Body of pancreas (tissue), 4 donors: Measurements from ENCODE around the gene SLC47A2. TPM values are rescaled to one million over a fixed set of nuclear protein-coding genes. Genes with fewer than 3 reads are reported as not detected.
A peak's percentile ranks its signal among the peaks of the same experiment; 100 is the strongest.

ENCODE experiments used
- ATAC-seq: fragments of 150-250 bp; one replicate; pipeline ENCODE4 v1.9.1; 2016
- DNase-seq, 4 donors: peaks; one replicate each; pipeline ENCODE4 v3.0.0-alpha.2; 2019
- H3K27ac ChIP-seq, 4 donors: fragments of 200-600 bp; sonication (generic); 1 replicate in 3 of 4; 2 replicates in 1 of 4; pipeline versions ENCODE4 v1.5.1 to v1.6.1; 2016 to 2019; ENCODE audit warnings: mild to moderate bottlenecking in 1 of 4, mixed read lengths in 1 of 4, moderate library complexity in 1 of 4
- H3K27me3 ChIP-seq, 2 donors: fragments of 200-600 bp; sonication (generic); one replicate each; pipeline ENCODE4 v1.6.0; 2016; ENCODE audit warnings: mild to moderate bottlenecking in 1 of 2
- H3K36me3 ChIP-seq, 2 donors: fragments of 200-600 bp; sonication (generic); replicated peaks in 1 of 2; 2 replicates each; pipeline ENCODE4 v1.5.1; 2016; ENCODE audit warnings: low read depth in 2 of 2; ENCODE audit not compliant: insufficient read depth in 1 of 2
- H3K4me1 ChIP-seq: fragments of 200-600 bp; sonication (generic); one replicate; pipeline ENCODE4 v1.6.0; 2016
- H3K4me3 ChIP-seq, 2 donors: fragments of 200-600 bp; sonication (generic); 1 replicate in 1 of 2; 2 replicates in 1 of 2; pipeline ENCODE4 v1.5.1; 2016 to 2019
- H3K9me3 ChIP-seq, 3 donors: fragments of 200-600 bp; sonication (generic); 1 replicate in 2 of 3; 2 replicates in 1 of 3; pipeline ENCODE4 v1.5.1; 2016
- POLR2A ChIP-seq, 3 donors: fragments of 450-650 bp; IDR thresholded peaks; one replicate each; pipeline ENCODE4 v1.6.1; 2016; ENCODE audit warnings: antibody characterized with exemption in 3 of 3, mild to moderate bottlenecking in 2 of 3
- WGBS, 2 donors: methylation state at CpG; one replicate each; pipeline ENCODE4 v1.1.5; 2017; 5-methylcytosine and 5-hydroxymethylcytosine counted together
- intact Hi-C: fragments of 100-400 bp; cut with DNase I; formaldehyde crosslinking; loops from one replicate; pipeline ENCODE4 v1.15.1; 2023
- total RNA-seq, 2 donors: library from RNA; depleted of rRNA; stranded (reverse); fragments of >200 nt; gene quantifications; one replicate each; pipeline ENCODE4 v1.1.0, GENCODE V29; 2016
- TF ChIP-seq, protein P1 (sequence below), 7 experiments: fragments of 450-650 bp in 4 of 7; fragments of 200-600 bp in 3 of 7; sonication (generic) in 3 of 7; IDR thresholded peaks; one replicate each; pipeline ENCODE4 v1.5.1; 2016 to 2019; ENCODE audit warnings: antibody characterized with exemption in 7 of 7

Gene SLC47A2
- total RNA-seq, 2 donors from 2014 or later: 0.26 TPM; not detected in 1

DNA sequence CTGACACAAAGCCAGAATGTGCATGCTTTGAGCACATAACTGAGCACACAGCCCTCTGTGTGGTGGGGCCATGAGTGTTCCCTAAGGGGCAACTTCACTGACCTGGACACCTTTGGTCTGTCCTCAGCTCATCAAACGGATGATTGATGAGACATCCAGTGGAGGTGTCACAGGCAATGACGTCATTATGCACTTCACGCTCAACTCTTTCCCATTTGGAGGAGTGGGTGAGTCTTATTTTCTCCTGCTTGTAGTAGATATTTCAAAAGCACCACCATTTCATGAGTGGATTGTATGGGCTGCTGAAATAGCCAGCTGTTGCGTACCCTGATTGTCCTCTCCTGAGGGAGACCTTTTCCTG is 51.6 kb downstream of the SLC47A2 start:
- Histone ChIP-seq H3K4me1 (peaks cover 20% of the 10 kb centered on the region), H3K36me3 (peaks cover 0 to 15% of the 10 kb centered on the region in 2 donors)

GRCh38 chr17:19664136-19664820 is 52.1 kb downstream of the SLC47A2 start:
- Histone ChIP-seq H3K9me3 (no peaks in the 10 kb centered on the region), H3K36me3 (peaks cover 0 to 13% of the 10 kb centered on the region in 2 donors), H3K4me3 (no peak overlapping the region), H3K27me3 (no peaks in the 10 kb centered on the region), H3K4me1 (peaks cover 25% of the 10 kb centered on the region), H3K27ac (no peak overlapping the region)
- 26 to 36% methylated on average over 5 of the region's 5 CpGs for WGBS, 2 donors
- TF ChIP-seq, protein P1, sequence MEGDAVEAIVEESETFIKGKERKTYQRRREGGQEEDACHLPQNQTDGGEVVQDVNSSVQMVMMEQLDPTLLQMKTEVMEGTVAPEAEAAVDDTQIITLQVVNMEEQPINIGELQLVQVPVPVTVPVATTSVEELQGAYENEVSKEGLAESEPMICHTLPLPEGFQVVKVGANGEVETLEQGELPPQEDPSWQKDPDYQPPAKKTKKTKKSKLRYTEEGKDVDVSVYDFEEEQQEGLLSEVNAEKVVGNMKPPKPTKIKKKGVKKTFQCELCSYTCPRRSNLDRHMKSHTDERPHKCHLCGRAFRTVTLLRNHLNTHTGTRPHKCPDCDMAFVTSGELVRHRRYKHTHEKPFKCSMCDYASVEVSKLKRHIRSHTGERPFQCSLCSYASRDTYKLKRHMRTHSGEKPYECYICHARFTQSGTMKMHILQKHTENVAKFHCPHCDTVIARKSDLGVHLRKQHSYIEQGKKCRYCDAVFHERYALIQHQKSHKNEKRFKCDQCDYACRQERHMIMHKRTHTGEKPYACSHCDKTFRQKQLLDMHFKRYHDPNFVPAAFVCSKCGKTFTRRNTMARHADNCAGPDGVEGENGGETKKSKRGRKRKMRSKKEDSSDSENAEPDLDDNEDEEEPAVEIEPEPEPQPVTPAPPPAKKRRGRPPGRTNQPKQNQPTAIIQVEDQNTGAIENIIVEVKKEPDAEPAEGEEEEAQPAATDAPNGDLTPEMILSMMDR (IDR thresholded peaks at IDR 0.05): no peak
- TF ChIP-seq POLR2A (IDR thresholded peaks at IDR 0.05): no peak
- ATAC-seq (no peak), DNase-seq (no peak)
- intact Hi-C loops: no loop called here

More for the DNA sequence above, 51.6 kb downstream of the SLC47A2 start:
- intact Hi-C loops: no loop called here
- no peak for ATAC-seq
- no peak for DNase-seq
- no peaks in the 10 kb centered on the region for H3K27me3 ChIP-seq
- TF ChIP-seq POLR2A (IDR thresholded peaks at IDR 0.05): no peak
- TF ChIP-seq, protein P1 (IDR thresholded peaks at IDR 0.05): no peak
- no peak overlapping the region for H3K4me3 ChIP-seq
- 93 to 97% methylated on average over 4 of the region's 4 CpGs for WGBS, 2 donors
- H3K9me3 ChIP-seq: no peaks in the 10 kb centered on the region
- H3K27ac ChIP-seq: no peak overlapping the region

DNA sequence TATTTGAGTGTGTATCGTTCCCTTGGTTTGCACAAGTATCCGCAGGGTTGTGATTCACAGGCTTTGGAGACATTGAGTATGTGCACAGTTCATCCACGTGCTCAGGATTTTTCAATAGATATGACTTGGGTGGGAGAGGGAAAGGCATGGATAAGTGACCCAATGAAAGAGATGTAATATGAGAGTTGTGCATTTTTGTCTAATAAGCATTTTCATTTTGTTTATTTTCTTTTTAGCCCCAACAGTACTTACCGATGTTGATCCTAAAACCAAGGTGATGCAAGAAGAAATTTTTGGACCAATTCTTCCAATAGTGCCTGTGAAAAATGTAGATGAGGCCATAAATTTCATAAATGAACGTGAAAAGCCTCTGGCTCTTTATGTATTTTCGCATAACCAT is 53.3 kb downstream of the SLC47A2 start:
- ATAC-seq (no peak), DNase-seq (no peak)
- H3K27me3 ChIP-seq: no peaks in the 10 kb centered on the region
- TF ChIP-seq, protein P1 (IDR thresholded peaks at IDR 0.05): no peak
- no peak for TF ChIP-seq POLR2A (IDR thresholded peaks at IDR 0.05)
- H3K9me3 ChIP-seq: no peaks in the 10 kb centered on the region
- WGBS, 2 donors: 89 to 95% methylated on average over 6 of the region's 6 CpGs
- no peak overlapping the region for H3K27ac ChIP-seq
- intact Hi-C loops: no loop called here
- no peak overlapping the region for H3K4me3 ChIP-seq
- H3K36me3 ChIP-seq: peaks cover 0 to 13% of the 10 kb centered on the region in 2 donors
- peaks cover 37% of the 10 kb centered on the region for H3K4me1 ChIP-seq

DNA sequence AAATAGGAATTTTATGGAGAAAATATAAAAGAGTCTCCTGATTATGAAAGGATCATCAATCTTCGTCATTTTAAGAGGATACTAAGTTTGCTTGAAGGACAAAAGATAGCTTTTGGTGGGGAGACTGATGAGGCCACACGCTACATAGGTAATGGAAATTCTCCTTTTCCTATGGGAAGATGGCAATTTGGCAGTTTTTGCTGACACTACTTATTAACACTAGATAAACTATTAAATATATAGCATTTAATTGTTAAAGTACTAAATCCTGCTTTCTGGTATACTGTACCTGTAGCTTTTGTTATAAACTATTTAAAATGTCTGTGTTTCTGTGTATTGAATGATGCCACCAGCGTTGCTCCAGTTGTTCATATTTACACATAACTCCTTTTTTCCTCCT is 55.3 kb downstream of the SLC47A2 start:
- no peaks in the 10 kb centered on the region for H3K9me3 ChIP-seq
- H3K4me1 ChIP-seq: peaks cover 37% of the 10 kb centered on the region
- peaks cover 0 to 13% of the 10 kb centered on the region in 2 donors for H3K36me3 ChIP-seq
- peak overlapping the region in 2 of 4 donors; percentile 71 to 80 for H3K27ac ChIP-seq
- WGBS, 2 donors: 93 to 94% methylated on average over 3 of the region's 3 CpGs
- no peak for ATAC-seq
- H3K27me3 ChIP-seq: no peaks in the 10 kb centered on the region
- TF ChIP-seq, protein P1 (IDR thresholded peaks at IDR 0.05): no peak
- no peak for TF ChIP-seq POLR2A (IDR thresholded peaks at IDR 0.05)
- H3K4me3 ChIP-seq: no peak overlapping the region
- DNase-seq: no peak
- intact Hi-C loops: no loop called here
